DND-41 (cell line): Measurements from ENCODE around the gene TNN.
A peak's percentile ranks its signal among the peaks of the same experiment; 100 is the strongest.

ENCODE experiments used
- ATAC-seq: fragments of 200-7000 bp; cut with Tn5 transposase; 3 replicates; pipeline ENCODE4 v1.9.1; 2021; ENCODE audit warnings: low read depth; ENCODE audit not compliant: insufficient read depth
- DNase-seq: peaks from one replicate; pipeline ENCODE4 v3.0.0-alpha.2; 2020
- H2AFZ ChIP-seq: 2 replicates; pipeline ENCODE4 v1.6.0; 2012; ENCODE audit warnings: low read depth, low read length
- H3K27ac ChIP-seq: 2 replicates; pipeline ENCODE4 v1.5.1; 2012; ENCODE audit warnings: low read length, inconsistent platforms
- H3K27me3 ChIP-seq: fragments of 200-600 bp; sonication (generic); 2 replicates; pipeline ENCODE4 v1.6.0; 2012; ENCODE audit warnings: low read length, mild to moderate bottlenecking, inconsistent platforms; ENCODE audit not compliant: insufficient read depth, poor library complexity
- H3K36me3 ChIP-seq: 2 replicates; pipeline ENCODE4 v1.5.1; 2012; ENCODE audit warnings: low read length, inconsistent platforms; ENCODE audit not compliant: insufficient read depth
- H3K4me1 ChIP-seq: 2 replicates; pipeline ENCODE4 v1.5.1; 2012; ENCODE audit warnings: mild to moderate bottlenecking, low read length; ENCODE audit not compliant: insufficient read depth
- H3K4me2 ChIP-seq: 2 replicates; pipeline ENCODE4 v1.6.0; 2012; ENCODE audit warnings: mild to moderate bottlenecking, moderate library complexity, low read length, inconsistent platforms; ENCODE audit not compliant: insufficient read depth
- H3K4me3 ChIP-seq, 2 experiments: fragments of 200-600 bp in 1 of 2; shearing (Covaris generic) in 1 of 2; 2 replicates each; pipeline ENCODE4 v1.5.1; 2012 to 2016; ENCODE audit warnings: inconsistent platforms in 2 of 2, low read length in 2 of 2, mild to moderate bottlenecking in 2 of 2, low read depth in 1 of 2, moderate library complexity in 1 of 2
- H3K79me2 ChIP-seq: 2 replicates; pipeline ENCODE4 v1.6.0; 2012; ENCODE audit warnings: low read length, inconsistent platforms; ENCODE audit not compliant: insufficient read depth
- H3K9ac ChIP-seq: 2 replicates; pipeline ENCODE4 v1.6.0; 2012; ENCODE audit warnings: low read depth, mild to moderate bottlenecking, inconsistent platforms, low read length, moderate library complexity
- H3K9me3 ChIP-seq: 2 replicates; pipeline ENCODE4 v1.5.1; 2012; ENCODE audit warnings: low read length, moderate library complexity, mild to moderate bottlenecking, inconsistent platforms; ENCODE audit not compliant: insufficient read depth, severe bottlenecking
- H4K20me1 ChIP-seq: 2 replicates; pipeline ENCODE4 v1.6.0; 2012; ENCODE audit warnings: low read length; ENCODE audit not compliant: insufficient read depth
- EZH2 ChIP-seq: IDR thresholded peaks from 3 replicates; pipeline ENCODE4 v1.6.1; 2012; ENCODE audit warnings: borderline replicate concordance, low read depth, mild to moderate bottlenecking, moderate library complexity, low read length, inconsistent platforms; ENCODE audit not compliant: severe bottlenecking
- TF ChIP-seq, protein P1 (sequence below): IDR thresholded peaks from 2 replicates; pipeline ENCODE4 v1.5.1; 2012; ENCODE audit warnings: borderline replicate concordance, low read length, moderate library complexity, mild to moderate bottlenecking; ENCODE audit not compliant: poor library complexity, severe bottlenecking; ENCODE audit errors: extremely low read depth

The TNN gene

GRCh38 chr1:175157200-175157599 is 89.6 kb downstream of the TNN start:
- TF ChIP-seq, protein P1, sequence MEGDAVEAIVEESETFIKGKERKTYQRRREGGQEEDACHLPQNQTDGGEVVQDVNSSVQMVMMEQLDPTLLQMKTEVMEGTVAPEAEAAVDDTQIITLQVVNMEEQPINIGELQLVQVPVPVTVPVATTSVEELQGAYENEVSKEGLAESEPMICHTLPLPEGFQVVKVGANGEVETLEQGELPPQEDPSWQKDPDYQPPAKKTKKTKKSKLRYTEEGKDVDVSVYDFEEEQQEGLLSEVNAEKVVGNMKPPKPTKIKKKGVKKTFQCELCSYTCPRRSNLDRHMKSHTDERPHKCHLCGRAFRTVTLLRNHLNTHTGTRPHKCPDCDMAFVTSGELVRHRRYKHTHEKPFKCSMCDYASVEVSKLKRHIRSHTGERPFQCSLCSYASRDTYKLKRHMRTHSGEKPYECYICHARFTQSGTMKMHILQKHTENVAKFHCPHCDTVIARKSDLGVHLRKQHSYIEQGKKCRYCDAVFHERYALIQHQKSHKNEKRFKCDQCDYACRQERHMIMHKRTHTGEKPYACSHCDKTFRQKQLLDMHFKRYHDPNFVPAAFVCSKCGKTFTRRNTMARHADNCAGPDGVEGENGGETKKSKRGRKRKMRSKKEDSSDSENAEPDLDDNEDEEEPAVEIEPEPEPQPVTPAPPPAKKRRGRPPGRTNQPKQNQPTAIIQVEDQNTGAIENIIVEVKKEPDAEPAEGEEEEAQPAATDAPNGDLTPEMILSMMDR = no peak
- no peak for TF ChIP-seq EZH2
- no peaks in the 10 kb centered on the region for H3K4me1 ChIP-seq

DNA sequence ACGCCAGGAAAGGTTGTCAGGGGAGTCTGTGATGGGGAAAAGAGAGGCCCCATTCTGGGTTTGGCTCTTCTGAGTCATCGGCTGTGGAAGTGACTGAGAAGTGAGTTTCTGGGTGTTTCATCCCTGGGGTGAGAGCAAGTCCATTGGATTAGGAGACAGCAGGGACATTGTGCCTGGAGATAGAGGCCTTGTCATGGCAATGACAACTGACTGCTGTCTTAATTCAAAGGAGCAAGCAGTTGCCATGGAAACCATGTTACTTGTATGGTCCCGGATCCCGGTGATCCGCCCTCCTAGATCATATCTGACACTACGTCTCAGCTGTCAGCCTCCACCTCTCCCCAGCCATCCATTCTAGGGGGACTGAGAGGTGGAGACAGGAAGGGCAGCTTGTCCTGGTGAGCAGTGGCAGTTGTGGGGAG is 90.5 kb downstream of the TNN start:
- H3K9me3 ChIP-seq = no peaks in the 10 kb centered on the region
- no peak for DNase-seq
- no peak overlapping the region for H3K4me2 ChIP-seq
- H3K4me3 ChIP-seq = no peak overlapping the region
- no peak overlapping the region for H2AFZ ChIP-seq
- no peaks in the 10 kb centered on the region for H3K27me3 ChIP-seq
- H3K79me2 ChIP-seq = no peaks in the 10 kb centered on the region
- no peak for ATAC-seq
- no peak overlapping the region for H3K27ac ChIP-seq
- H3K36me3 ChIP-seq = no peaks in the 10 kb centered on the region
- H3K9ac ChIP-seq = no peak overlapping the region
- TF ChIP-seq EZH2 = no peak
- TF ChIP-seq, protein P1 = no peak
- H3K4me1 ChIP-seq = no peaks in the 10 kb centered on the region
- H4K20me1 ChIP-seq = no peaks in the 10 kb centered on the region; the same call in 1 of the 2 replicates

More at GRCh38 chr1:175157200-175157599, 89.6 kb downstream of the TNN start:
- no peak overlapping the region for H3K4me2 ChIP-seq
- H3K27ac ChIP-seq = no peak overlapping the region
- no peak overlapping the region for H3K9ac ChIP-seq
- H3K79me2 ChIP-seq = no peaks in the 10 kb centered on the region
- no peaks in the 10 kb centered on the region for H3K9me3 ChIP-seq
- DNase-seq = no peak
- H4K20me1 ChIP-seq = peaks cover 2% of the 10 kb centered on the region; the same call in 1 of the 2 replicates
- no peak overlapping the region for H2AFZ ChIP-seq
- no peaks in the 10 kb centered on the region for H3K27me3 ChIP-seq
- no peak overlapping the region for H3K4me3 ChIP-seq
- no peaks in the 10 kb centered on the region for H3K36me3 ChIP-seq
- ATAC-seq = no peak

DNA sequence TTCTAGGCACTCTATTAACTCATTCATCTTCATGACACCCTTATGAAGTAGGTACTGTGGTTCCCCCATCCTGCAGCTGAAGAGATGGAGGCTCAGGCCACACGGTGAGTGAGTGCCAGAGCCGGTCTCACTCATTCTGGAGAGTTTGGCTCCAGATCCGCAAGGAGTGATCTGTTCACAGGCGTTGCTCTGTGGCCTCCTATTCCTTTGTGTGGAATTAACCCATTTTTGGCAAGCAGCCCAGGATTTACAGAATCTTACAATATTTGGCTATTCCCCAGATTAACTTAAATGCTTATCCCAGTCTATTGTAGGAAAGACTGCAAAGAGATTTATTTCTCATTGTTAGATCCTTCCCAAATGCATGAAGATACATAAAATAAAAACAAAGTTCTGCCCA is 95.3 kb downstream of the TNN start:
- TF ChIP-seq EZH2 = no peak
- TF ChIP-seq, protein P1 = no peak
- Histone ChIP-seq H3K27ac (no peak overlapping the region), H3K79me2 (no peaks in the 10 kb centered on the region), H3K4me1 (no peaks in the 10 kb centered on the region), H3K9ac (no peak overlapping the region), H4K20me1 (no peaks in the 10 kb centered on the region; the same call in 1 of the 2 replicates), H2AFZ (no peak overlapping the region), H3K9me3 (no peaks in the 10 kb centered on the region), H3K4me2 (no peak overlapping the region), H3K27me3 (no peaks in the 10 kb centered on the region), H3K4me3 (no peak overlapping the region), H3K36me3 (no peaks in the 10 kb centered on the region)
- ATAC-seq = no peak
- DNase-seq = no peak

DNA sequence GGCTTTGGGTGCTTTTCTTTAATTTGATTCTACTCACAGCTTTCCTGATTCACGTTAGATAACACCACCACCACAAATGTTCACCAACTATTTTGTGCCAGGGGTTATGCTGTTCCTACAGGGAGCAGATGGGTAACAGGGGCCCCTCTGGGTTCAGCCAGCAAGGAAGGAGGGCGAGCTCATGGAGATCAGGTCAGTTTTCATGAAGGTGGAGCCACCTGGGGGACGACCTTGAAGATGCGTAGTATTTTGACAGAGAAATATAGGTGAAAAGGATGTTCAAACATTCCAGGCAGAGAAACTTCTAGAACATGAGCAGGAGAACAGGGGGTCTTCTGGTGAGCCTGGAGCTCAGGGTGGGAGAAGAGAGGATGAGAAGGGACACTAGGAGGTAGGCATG is 96.1 kb downstream of the TNN start:
- no peaks in the 10 kb centered on the region for H3K4me1 ChIP-seq
- no peak for DNase-seq
- no peaks in the 10 kb centered on the region for H3K9me3 ChIP-seq
- H3K27ac ChIP-seq = no peak overlapping the region
- no peak for ATAC-seq
- no peaks in the 10 kb centered on the region for H3K79me2 ChIP-seq
- H2AFZ ChIP-seq = no peak overlapping the region
- no peaks in the 10 kb centered on the region for H3K27me3 ChIP-seq
- H3K36me3 ChIP-seq = no peaks in the 10 kb centered on the region
- H4K20me1 ChIP-seq = no peaks in the 10 kb centered on the region
- no peak overlapping the region for H3K4me3 ChIP-seq
- H3K9ac ChIP-seq = no peak overlapping the region
- H3K4me2 ChIP-seq = no peak overlapping the region
- TF ChIP-seq EZH2 = no peak
- TF ChIP-seq, protein P1 = peak; percentile 6
